DMS79 (cell line): Measurements from ENCODE around the gene BRWD1.
"Not testable (repeated sequence)": the region's sequence is repeated elsewhere in the genome, so short reads cannot be mapped to it uniquely, and the experiment has no call there.

ENCODE experiments used
- DNase-seq: peaks from one replicate; lab custom pipeline; 2025; lab: John Stamatoyannopoulos, UW

The BRWD1 gene

DNA sequence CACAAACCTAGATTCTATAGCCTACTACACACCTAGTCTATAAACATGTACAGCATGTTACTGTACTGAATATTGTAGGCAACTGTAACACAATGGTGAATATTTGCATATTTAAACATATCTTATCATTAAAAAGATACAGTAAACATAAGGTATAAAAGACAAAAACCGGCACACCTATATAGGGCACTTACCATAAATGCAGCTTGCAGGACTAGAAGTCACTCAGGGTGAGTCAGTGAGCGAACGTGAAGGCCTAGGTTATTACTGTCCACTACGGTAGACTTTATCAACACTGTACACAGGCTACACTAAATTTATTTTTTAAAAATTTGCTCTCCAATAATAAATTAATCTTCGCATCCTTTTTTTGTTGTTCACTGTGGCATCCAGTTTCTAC lies 143.5 kb downstream of the BRWD1 start:
- DNase-seq: no peak

DNA sequence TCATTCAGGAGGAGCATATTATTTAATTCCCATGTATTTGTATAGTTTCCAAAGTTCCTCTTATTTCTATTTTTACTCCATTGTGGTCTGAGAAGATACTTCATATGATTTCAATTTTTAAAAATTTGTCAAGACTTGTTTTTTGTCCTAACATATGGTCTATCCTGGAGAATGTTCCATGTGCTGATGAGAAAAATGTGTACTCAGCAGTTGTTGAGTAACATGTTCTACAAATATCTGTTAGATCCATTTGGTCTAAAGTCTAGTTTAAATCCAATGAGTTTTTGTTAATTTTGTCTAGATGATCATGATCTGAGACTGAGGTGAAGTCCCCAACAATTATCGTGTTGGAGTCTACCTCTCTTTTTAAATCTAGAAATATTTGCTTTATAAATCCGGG lies 144.6 kb downstream of the BRWD1 start:
- no peak for DNase-seq

GRCh38 chr21:39164523-39164922 lies 148.9 kb downstream of the BRWD1 start:
- DNase-seq: no peak

- no peak for DNase-seq
Observed at GRCh38 chr21:39161064-39161463, 152.4 kb downstream of the BRWD1 start.

DNA sequence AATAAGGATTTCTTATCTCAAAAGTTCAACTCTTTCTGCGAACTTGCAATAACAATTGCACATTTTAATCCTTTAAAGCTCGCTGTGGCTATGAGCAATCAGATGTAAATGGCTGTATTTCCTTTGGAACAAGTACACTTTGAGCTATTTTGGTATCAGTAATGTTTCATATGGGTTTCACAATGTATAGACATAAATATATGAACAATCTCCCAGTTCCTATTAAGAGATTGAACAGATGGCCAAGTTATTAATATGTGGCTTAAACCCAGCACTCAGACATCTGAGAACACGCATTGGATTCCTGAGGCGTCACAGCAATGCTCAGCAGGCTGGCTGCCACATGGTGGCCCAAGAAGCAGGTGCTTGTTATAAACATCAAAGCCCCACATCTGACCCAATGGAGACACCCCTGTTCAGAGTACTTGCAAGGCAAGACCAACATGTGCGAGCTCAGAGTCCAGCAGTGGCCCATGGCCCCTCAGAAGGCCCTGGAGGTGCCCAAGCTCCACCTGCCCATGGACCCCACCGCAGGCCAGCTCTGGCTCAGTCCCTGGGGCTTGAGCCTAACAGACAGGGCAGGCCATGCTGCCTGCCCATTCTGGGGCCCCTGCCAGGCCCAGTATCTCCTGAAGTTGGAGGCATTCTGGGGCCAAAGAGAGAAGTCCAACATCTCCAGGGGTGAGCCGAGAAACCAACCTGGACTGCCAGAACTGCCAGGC lies 153.9 kb downstream of the BRWD1 start:
- no peak for DNase-seq

GRCh38 chr21:39157241-39157640 lies 156.2 kb downstream of the BRWD1 start:
- not testable (repeated sequence) for DNase-seq

- DNase-seq: no peak
Observed at GRCh38 chr21:39156024-39156423, 157.4 kb downstream of the BRWD1 start.

DNA sequence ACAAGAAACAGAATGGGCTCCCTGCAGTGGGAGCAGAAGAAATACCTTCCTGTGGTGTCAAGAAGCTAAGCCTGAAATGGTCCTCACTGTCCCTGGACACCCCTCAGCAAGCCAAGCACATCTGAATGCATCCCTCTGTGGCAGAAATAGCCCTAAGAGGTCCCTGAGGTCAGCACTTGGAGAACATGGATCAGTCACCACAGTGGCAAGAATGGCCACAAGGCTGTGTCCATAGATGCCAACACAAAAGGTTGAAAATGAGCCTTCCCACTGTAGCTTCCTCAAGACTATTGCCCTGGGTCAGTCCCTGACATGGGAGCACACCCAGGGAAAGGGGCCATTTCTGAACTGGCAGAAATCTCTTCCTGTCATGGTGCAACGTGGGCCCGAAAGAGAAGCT lies 157.9 kb downstream of the BRWD1 start:
- no peak for DNase-seq

- no peak for DNase-seq
Observed at GRCh38 chr21:39153842-39154241, 159.6 kb downstream of the BRWD1 start.

DNA sequence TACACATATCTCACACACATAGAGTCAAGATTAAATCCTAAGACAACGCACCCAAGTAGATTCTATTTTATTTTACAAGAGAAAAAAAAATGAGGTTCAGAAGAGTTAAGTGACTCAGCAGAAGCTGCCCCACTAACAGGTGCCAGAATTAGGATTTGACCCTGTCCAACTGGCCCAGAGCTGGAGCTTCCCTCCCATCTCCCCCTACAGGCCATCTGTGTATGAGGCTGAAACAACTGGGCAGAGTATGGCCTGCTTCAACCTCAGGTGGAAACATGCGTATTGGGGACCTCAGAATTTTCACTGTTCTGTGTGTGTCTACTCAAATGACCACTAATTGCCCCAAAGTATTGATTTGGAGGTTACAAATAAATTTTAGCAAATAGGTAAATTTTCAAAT lies 160.1 kb downstream of the BRWD1 start:
- DNase-seq: no peak

DNA sequence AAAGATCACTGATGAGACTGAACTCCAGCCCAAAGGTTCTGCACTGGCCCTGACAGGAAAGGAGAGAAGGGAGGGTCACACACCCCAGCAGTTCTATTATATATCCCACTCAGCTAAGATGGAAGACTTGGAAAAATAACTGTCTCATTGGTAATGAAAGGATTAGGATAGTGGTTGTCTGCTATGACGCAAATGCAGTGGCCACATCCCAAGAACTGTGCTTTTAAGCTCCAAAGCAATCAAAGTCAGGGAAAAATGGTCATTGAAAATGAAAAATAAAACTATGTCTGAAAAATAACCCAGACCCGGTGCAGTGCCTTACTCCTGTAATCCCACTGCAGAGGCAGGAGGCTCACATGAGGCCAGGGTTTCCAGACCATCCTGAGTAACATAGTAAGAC lies 161.2 kb downstream of the BRWD1 start:
- DNase-seq: no peak

DNA sequence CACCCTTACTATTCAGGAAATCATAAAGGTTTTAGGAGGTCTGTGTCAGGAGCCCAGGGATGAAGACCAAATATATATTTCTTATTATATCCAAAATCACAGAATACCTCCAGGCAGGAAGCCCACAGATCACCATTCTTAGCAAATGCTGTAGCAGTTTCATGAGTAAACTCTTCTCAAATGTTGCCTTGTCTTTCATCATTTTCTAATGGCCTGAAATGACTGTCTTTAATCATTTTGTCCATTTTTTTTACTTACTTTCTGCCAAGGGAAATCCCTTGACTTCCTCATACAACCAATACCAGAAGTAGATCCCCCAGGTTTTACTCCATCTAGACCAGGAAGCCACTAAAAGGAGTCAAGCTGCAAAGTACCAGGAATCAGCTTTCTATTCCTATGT lies 162.6 kb downstream of the BRWD1 start:
- DNase-seq: no peak

DNA sequence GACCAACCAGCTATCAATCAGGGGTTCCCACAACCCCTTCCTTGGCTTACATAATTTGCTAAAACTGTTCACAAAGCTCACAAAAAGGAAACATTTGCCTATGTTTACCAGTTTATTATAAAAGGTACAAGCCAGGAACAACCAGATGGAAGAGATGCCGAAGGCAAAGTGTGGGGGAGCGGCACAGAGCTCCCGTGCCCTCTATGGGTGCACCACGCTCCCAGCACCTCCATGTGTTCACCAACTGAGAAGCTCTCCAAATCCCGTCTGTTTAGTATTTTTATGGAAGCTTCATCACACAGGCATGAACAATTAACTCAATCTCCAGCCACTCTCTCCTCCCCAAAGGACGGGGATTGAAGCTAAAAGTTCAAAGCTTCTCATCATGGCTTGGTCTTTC lies 163.1 kb downstream of the BRWD1 start:
- no peak for DNase-seq

DNA sequence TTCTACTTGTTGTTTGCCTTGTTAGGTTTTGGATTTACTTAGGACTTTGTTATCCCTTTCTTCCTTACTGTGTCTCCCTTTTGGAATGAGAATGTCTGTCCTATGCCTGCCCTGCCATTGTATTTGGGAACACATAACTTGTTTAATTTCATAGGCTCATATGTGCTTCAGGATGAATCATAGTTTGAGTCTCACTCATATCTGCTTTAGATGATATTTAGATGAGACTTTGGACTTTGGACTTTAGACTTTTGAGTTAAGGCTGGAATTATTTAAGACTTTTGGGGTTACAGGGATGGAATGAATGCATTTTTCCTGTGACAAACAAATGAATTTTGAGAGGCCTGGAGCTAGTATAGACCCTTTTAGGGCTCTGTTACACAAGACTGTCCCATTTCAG lies 163.6 kb downstream of the BRWD1 start:
- no peak for DNase-seq

DNA sequence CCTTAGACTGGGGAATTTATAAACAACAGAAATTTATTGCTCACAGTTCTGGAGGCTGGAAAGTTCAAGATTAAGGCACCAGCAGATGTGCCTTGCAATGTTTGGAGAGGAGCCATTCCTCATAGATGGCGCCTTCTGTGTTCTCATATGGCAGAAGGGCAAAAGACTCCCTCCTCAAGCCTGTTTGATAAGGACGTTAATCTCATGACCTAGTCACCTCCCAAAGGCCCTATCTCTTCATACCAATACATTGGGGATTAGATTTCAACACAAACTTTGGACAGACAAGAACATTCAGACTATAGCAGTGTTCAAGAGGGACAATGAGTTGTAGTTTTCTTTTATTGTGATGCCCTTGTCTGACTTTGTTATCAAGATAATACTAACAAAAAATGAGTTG lies 164.5 kb downstream of the BRWD1 start:
- DNase-seq: no peak

- no peak for DNase-seq
Observed at GRCh38 chr21:39144191-39144590, 169.2 kb downstream of the BRWD1 start.

GRCh38 chr21:39142972-39143371 lies 170.5 kb downstream of the BRWD1 start:
- no peak for DNase-seq

DNA sequence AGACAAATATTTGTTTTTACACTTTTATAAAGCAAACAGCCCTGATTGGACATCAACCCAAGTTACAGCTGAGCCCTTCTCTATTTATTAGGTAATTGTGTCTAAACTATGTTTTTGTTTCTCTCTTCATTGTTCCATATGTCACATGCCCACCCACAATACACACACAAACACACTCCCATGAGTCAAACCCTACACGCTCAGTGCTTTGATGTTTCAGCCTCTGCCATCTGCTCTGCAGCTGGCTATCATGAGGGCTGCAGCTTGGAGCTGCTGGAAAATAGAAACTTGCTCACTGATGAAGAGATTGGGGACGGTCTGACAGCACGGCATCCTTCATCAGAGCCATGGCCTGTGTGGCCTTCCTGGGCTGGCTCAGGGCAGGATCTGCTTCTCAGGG lies 171.9 kb downstream of the BRWD1 start:
- DNase-seq: no peak

DNA sequence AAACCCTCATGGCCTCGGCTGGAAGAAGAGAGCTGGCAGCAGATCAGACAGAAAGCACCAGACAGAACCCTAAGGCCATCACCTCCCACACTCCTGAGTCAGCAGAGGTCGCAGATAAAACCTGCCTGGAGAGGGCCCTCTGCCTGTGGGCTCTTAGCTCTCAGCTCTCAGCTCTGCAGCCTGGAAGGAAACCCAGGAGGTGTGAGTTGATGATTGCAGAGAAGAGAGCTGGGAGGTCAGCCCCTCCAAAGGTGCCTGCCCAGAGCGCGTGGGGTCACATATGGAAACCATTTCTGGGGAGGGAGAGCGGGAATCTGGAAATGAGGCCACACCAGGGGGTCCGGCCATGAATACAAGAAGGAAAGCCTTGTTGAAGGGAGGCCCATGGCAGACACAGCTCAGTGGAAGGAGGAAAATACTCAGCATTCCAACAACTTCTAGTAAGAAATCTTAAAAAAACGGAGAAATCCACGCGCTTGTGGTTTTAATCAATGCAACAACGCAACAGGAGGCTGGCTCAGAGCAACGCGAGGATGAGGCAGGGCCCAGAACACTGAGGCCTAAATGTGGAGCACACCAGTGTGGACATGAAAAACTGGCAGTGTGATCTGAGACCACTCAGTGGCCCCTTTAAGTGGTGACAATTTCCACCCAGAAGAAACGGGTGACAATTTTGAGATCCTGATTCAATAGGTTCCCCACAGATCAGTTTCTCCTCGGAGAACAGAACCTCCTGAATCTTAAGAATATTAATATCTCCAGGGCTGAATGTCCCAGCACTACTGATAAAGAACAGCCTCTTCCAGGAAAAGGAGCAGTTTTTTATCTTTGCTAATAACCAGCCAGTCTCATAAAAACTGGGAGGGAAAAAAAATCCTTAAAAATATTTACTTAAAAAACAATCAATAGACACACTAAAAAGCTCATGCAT lies 175.9 kb downstream of the BRWD1 start:
- DNase-seq: no peak

DNA sequence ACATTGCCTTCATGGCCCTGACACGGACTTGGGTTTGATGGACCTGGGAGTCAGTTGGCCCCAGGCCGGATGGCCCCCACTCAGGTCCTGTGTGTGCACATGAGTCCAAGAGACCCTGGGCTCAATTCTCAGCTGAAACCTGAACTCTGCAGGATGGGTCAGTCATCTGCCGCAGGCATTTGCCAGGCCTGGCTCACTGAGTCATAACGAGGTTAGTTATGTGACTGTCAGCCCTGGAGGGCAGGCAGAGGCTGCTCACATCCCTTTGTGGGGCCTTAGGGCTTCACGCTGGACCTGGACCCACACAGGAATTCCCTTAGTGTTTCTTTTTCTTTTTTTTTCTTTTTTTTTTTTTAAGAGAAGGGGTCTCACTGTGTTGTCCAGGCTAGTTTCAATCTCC lies 176.7 kb downstream of the BRWD1 start:
- no peak for DNase-seq

DNA sequence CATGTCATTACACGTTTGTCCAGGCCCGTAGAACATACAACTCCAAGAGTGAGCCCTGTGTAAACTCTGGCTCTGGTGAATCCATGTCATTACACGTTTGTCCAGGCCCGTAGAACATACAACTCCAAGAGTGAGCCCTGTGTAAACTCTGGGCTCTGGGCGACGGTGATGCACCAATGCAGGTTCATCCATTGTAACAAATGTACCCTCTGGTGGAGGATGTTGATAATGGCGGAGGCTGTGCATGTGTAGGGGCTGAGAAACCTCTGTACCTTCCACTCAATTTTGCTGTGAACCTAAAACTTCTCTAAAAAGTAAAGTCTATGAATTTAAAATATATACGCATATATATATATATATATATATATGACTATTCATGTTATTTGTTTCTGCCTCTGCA lies 177.3 kb downstream of the BRWD1 start:
- not testable (repeated sequence) for DNase-seq

GRCh38 chr21:39134288-39134810 lies 179.1 kb downstream of the BRWD1 start:
- no peak for DNase-seq
